Measurements from ENCODE around the gene HOXB7.

The HOXB7 gene

DNA sequence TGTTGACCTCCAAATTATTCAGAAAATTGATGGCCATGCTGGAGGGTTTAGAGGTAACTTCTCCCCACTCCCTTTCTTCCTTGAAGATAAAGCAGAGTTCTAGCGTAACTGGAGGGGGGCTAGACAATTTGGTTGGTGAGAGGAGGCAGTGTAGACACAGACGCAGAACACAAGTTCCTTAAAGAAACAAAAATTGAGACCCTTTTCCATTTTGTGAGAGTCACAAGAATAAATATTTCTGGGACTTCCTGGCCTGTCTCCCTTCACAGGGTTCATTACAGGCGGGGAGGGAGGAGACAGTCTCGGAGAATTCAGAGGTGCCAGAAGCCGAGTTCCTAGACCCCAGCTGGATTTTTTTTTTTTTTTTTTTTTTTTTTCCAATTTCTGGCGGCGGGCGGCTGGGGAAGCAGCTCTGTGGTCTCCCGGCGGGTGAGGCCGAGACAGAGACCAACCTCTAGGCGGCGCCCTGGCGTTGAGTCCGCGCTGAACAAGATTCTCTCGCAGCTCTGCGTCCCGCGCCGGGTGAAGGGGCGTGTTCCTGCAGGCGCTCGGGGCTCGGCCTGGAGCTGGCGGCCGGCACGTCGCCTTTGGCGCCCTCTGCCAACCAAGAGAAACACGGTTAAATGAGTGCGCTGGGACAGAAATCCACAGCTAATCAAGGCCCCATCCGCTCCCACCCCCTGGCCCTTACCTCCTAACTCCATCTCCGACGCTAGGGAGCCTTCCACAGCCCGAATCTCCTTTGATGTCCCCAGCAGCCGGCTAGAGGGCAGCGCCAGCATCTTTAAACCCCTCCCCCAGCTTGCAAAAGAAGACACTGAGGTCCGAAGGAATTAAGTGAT, 25.6 kb upstream of the HOXB7 start:
- DNase-seq: peak; percentile 52 to 65

DNA sequence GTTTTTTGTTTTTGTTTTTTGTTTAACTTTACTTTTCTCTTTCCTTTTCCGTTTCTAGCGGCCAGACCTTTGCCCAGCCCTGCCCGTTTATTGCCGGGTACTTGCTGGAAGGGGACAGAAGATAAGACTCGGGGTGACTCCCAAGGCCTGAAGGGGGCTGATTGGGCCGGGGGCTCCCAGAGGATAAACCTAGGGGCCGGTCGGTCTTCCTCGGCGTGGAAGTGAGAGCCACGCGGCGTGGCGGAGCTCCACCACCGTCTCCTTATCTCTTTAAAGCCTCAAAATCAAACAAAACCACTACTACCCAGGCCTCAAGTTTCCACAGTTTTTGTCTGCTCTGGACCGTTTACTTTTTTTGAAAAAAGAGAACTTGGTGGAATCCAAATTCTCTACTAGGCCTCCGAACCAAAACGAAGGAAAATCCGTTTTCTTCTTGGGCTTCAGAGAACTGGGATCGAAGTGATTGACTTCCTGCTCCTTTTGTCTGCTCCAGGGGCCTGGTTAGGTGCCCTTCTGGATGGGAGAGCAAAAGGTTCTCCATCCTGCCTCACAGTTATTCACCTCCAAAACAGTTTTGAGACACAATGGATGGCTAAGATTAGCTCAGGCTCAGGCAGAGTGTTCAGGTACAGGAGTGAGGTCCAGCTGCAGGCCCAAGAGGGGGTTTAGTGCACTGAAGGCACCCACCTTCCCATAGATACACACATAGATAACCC, 23.8 kb upstream of the HOXB7 start:
- no peak for DNase-seq

- DNase-seq: no peak
Observed at GRCh38 chr17:48633266-48633677, 22.5 kb upstream of the HOXB7 start.

GRCh38 chr17:48632579-48633265, 21.9 kb upstream of the HOXB7 start:
- no peak for DNase-seq

GRCh38 chr17:48631693-48632578, 21.1 kb upstream of the HOXB7 start:
- DNase-seq: no peak

DNA sequence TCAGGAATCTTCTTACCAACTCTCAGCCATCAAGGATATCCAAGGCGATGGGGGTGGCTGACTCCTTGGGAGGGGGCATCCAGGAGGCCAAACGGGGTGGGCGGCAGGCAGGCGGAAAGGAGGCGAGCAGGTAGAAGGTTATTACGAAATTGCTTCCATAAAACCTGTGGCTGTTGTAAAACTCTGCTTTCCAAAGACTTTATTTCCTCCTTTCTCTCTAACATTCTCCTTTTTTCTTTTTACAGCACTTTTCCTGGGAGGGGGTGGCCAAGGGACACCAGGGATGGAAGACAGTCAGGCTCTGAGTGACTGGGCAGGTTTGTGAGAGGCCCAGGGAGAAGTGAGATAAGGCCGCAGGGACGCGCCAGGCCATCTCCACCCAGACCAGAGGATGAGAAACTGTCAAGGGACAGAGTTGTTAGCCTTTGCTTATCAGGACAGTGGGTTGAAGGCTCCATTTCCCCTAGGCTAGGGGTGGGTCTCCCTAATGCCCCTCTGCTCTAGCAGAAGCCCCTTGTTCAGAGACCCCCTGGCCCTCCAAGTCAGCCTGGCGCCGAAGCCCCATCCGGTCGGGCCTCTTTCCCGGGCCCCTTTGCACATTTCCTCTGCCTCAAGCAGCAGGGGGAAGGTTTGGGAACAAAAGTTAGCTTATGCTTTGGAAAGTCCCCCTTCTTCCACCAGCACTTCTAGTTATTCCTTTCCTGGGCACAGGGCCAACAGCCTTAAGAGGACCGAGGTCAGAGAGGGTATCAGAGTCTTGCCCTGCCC, 20.3 kb upstream of the HOXB7 start:
- DNase-seq: no peak

GRCh38 chr17:48630009-48630924, 19.4 kb upstream of the HOXB7 start:
- DNase-seq: no peak

DNA sequence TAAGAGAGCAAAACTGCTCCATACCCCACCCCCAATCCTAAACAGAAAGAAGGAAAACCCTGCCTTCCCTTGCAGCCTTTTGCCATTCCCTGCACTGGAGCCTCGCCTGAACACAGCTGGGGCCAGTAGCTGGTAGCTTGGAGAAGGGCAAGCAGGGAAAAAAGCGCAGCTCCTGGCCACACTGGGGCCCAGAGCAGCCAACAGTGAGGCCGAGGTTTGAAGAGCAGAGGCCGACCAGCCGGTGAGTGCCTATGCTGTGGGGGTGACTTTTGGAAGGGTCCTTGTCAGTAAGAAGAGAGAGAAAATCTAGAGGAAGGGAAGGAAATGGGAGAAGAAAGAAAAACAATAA, 18.6 kb upstream of the HOXB7 start:
- DNase-seq: no peak

DNA sequence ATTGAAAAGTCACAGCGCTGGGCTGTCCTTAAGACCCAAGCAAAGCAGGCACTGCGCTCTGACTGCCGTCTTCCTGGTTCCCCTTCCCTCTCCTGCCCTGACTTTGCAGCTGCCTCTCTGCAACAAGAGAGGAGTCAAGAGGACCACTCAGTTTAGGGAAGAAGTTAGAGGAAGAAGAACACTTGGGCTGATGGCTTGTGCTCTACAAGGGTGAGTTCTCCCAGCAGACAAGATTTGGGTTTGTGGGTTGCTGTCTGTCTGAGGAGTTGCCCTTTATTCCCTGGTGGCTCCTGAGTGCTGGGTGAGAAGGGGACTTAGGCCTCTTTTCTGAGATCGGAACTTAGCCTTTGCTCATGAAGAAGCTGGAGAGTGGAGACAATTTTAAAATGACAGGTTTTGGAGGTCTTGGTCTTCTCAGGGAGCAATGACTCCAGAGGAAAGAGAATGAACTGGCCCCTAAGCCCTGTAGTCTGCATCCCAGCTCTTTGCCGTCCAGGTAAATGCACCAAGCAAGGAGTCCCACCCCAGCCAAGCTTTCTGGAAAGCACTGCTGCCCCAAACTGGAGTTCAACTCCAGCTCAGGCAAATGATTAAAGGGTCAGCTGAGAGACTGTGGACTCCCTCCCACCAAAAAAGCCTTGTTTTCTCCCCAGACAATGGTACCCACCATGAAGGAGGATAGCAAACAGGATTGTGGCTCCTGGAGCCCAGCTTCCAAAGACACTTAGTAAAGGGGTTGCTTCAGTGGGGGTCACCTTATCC, 18.0 kb upstream of the HOXB7 start:
- DNase-seq: no peak

DNA sequence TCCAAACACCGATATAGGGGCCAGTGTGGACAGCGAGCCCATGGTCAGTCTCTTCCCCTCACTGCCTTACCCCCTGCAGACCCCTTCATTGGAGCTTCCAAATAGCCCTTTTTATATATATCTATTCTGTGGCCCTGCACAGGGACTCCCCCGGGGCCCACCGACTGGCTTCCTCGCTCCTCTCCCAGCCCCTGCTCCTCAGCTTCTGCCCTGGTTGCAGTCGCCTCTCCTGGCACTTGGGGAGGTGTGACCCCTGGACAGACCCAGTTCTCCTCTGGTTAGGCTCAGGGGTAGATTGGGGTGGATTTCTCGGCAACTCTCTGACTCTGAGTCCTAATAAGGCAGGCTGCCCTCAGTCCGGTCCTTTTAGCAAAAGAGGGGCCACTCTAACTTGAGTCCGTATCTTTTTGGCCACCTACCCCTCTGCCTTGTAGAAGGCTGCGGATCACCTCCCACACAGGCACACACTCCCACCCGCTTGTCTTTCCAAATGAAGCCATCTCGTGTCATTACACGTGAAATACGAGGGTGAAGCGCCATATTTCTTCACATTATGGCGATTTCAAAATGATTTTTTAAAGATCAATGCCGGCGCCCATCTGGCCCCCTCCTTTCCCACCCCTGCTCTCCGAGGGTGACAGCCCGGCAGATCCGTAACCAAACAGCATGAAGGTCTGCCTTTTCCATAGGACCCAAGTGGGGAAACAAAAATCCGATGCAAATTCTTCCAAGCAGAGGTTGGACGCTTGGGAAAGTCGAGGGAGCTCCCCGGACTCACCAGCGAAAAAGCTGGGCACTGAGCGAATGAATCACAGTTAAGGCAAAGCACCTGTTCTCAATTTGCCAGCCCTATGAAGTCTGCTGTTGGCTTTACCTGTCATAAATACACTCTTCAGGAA, 17.1 kb upstream of the HOXB7 start:
- DNase-seq: no peak

GRCh38 chr17:48627118-48627597, 16.3 kb upstream of the HOXB7 start:
- DNase-seq: no peak

- DNase-seq: peak; percentile 59 to 70
Observed at GRCh38 chr17:48626245-48627117, 15.7 kb upstream of the HOXB7 start, which contains the start of gene HOXB9. HOXB9 (minus strand) TSS chr17:48626358; CDS start chr17:48626269, 89 bp downstream.

DNA sequence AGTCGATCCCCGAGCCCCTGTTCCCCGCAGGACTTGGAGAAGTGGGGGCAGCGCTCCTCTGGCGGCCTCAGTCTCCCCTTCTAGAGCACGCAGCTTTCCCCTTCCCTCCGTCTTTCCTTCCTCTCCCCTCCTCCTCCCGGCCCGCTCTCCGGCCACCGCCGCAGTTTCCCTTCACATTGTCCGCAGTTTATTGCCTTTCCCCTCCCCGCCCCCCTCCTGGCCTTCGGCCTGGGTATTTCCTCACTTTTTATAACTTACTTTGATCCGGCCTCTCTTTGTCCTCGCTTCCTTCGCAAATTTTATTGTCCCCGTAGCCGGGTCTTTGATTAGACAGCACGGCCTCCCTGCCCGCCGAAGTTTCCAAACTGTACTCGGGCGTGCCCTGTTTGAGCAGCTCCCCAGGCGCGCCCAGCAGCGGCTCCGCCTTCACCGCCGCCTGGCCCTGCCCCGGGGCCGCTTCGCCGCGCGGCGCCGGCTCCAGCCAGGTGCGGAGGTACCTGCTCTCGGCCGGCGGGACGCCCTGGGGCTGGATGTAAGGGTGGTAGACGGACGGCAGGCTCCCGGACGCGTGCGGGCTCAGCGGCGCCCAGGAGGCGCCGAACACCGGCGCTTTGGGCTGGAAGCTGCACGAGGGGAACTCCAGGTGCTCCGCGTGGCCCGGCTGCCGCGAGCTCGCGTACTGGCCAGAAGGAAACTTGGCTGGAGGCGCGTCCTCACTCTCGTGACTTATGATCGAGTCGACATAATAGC, 14.9 kb upstream of the HOXB7 start:
- peak; percentile 40 to 53 for DNase-seq

DNA sequence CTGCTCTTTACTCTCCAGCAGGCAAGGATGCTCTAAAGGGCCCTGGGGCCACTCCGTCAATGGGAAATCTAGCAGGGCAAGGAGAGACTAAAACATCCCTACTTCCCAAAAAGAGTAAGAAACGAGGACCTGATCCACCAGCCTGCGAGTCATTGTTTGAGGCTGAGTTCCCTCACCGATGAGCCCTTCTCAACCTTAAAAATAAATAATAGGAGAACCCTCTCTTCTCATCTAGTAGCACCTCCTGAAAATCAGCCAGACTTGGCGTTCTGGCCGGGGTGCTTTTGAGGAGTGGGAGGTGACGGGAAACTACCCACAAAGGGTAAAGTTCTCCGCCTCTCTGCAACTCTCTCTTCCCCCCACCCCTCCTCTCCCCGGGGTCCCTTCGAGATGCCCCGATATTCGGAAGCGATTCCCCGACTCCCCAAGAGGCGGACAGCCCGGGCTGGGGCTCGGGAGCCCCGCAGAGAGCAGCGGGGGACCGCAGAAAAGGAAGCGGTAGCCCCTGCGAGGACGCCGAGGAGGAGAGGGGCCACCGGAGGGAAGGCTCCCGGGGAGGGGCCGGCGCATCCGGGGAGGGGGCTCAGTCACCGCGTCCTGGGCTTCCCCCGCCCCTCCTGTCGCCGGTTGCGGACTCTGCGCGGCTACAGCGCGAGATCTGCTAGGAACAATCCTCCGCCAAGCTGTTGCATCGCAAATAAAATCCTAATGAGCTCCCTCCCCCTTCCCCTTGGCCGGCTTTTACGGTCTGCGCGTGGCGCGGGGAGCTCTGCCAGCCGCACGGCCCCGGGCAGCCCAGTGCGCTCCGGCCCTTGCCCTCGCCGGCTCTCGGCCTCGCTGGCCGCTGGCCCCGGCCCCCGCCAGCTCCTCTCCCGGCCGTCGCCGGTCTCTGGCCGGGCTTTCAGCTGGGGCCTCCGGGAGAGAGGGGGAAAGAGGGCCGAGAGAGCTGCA, 14.0 kb upstream of the HOXB7 start:
- DNase-seq: no peak

- DNase-seq: no peak
Observed at GRCh38 chr17:48624118-48624517, 13.3 kb upstream of the HOXB7 start.

DNA sequence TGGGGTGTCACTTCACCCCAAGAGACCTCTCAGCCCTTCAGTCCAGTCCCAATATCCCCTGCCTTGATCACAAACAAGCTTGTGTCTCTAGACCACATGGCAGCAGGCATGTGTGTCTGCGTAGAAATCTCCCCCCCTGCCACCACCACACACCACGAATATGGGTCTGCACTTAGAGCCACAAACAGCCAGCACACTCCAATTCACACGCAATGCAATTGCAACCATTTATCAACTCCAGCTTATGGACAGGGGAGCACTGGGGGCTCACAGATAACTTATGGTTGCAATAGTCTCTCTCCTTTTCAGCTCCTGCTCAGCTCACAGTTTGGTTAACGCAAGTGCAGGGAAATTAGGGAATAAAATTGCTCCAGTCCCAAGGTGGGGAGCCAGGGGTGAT, 12.8 kb upstream of the HOXB7 start:
- no peak for DNase-seq

Measured in stimulated activated CD4-positive, alpha-beta T cell treated with anti-CD3 and anti-CD28 coated beads, Interleukin-4, amount 100 ng/mL, for 4 hours (primary cell).